ENCODE data around the gene KCNK7. TPM values are rescaled to one million over a fixed set of nuclear protein-coding genes. Genes with fewer than 3 reads are reported as not detected.
"Not testable (repeated sequence)": the region's sequence is repeated elsewhere in the genome, so short reads cannot be mapped to it uniquely, and the experiment has no call there.

The KCNK7 gene
- total RNA-seq, 1 donor, result 1.3 TPM

DNA sequence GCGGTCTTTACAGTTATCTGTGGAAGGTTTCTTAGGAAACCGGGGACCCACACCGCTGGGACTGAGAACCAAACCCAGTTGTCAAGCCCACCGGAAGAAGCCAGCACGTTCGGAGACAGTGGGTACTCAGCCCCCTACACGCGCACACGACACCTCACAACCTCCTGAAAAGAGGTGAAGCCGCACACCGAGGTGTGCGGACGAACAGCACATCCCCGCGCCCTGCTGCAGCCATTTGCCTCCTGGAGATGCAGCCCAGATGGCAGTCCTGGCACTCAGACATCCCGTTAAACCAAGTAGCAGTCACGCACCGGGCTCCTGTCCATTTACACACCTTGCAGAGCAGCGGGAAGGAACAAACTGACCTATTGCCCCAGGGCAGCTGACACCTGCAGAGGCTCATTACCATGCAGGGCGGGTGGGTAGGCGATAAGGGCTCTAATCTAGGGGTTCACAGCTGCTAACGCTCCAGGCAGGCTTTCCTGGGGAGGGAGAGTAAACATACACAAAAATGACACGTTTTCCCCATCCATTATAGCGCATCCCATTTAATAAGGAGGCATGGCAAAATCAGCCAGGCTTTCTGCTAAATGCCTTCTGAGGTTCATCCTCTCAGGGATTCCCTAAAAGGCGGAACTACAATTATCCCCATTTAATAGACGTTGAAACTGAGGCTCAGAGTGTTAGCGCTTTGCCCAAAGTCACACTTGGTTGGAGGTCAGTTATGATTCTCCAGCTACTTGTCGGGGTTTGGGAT is 20.6 kb downstream of the KCNK7 start:
- peak in 1 of 3 donors; percentile 45 for DNase-seq (ENCODE audit: low read depth in 2 of 3, low spot score in 2 of 3)

GRCh38 chr11:65574109-65574810 is 21.3 kb downstream of the KCNK7 start:
- DNase-seq (ENCODE audit: low read depth in 2 of 3, low spot score in 2 of 3), result peak; percentile 82 to 96 (median 94)

GRCh38 chr11:65573391-65574079 is 22.1 kb downstream of the KCNK7 start:
- no peak for DNase-seq (ENCODE audit: low read depth in 2 of 3, low spot score in 2 of 3)

GRCh38 chr11:65572356-65573051 is 23.1 kb downstream of the KCNK7 start, which contains the start of gene FAM89B:
FAM89B (plus strand) TSS chr11:65572538; CDS start chr11:65572670, 132 bp downstream.
- peak in 2 of 3 donors; percentile 88 to 94 for DNase-seq (ENCODE audit: low read depth in 2 of 3, low spot score in 2 of 3)

- DNase-seq (ENCODE audit: low read depth in 2 of 3, low spot score in 2 of 3), result peak in 2 of 3 donors; percentile 54 to 64
Measured at GRCh38 chr11:65571940-65572339, 23.7 kb downstream of the KCNK7 start.

DNA sequence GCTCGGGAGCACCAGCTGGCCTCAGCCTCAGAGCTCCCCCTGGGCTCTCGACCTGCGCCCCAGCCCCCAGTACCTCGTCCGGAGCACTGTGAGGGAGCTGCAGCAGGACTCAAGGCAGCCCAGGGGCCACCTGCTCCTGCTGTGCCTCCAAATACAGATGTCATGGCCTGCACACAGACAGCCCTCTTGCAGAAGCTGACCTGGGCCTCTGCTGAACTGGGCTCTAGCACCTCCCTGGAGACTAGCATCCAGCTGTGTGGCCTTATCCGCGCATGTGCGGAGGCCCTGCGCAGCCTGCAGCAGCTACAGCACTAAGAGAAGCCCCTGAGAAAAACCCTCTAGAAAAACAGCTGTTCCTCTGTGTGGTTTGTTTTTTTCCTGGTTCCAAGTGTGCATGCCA is 24.2 kb downstream of the KCNK7 start:
- DNase-seq (ENCODE audit: low read depth in 2 of 3, low spot score in 2 of 3), result no peak

GRCh38 chr11:65569973-65570918 is 25.4 kb downstream of the KCNK7 start, which contains the start of gene ZNRD2:
ZNRD2 (plus strand) TSS chr11:65570477; CDS start chr11:65570492, 15 bp downstream.
- DNase-seq (ENCODE audit: low read depth in 2 of 3, low spot score in 2 of 3), result peak; percentile 96 to 100 (median 99)

DNA sequence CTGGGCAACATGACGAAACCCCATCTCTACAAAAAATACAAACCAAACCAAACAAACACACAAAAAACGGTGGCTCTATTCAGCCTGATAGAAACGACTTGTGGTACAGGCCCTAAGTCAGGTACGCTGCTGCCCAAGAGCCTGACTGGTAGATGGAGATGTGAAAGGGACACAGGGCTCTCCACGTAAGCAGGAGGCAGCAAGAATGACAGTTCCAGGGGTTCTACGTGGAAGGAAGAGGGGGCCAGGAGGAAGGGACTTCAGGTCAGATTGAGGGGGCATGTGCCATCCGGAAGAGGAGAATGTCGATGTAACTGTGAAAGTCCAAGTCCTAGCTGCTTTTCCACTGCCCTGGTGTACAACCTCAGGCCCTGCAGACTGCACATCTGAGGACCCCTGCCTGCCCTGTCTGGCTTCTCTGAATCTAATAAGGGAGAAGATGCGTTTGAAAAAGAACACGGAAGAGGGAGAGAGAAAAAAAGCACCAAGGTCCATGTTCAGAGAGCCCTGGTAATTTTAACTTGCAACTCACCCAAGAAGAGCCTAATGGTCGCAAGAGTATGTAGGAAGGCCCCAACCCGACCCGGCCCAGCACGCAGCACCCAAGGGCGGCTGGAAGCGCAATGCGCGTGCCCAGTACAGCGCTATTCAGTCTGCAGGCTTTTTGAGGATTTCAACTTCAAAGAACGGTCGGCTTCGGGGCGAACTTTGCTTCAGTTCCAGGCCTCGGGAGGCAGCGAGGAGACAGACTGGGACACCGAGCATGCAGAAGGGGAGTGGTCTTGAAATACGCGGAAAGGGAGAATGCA is 26.2 kb downstream of the KCNK7 start:
- DNase-seq (ENCODE audit: low read depth in 2 of 3, low spot score in 2 of 3), result no peak

DNA sequence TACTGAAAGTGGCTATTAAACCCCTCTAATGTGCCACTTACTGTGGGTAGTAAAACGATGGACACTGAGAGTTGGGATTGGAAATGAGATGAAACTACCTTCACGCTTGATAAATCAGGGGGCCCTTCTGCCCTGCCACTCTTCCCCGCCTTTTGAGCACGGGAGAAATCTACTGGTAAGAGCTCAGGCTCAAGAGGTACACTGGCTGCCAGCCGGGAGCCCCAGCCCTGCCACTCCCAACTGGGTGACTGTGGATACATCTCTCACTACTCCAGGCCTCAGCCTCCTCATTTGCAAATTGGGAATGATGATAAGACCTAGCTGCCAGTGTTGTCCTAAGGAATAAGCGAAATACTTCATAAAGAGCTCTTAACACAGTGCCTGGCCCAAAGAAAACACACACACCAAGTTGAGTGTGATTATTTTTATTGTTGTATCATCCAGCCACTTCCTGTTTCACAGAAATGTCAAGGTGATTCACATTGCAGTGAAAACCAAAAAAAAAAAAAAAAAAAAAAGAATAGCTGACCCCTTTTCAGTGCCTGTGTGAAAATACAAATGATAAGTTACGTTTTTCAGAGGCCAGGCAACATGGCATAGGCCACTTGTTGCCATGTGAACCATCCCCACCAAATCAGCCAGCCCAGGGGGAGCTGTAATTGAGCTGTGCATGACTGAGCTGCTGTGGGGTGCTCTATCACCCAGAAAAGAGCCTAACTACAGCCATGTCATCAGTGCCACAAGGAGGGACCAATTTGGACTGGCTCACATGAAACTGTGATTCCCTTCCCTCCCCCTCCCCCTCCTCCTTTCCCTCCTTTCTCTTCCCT is 29.8 kb downstream of the KCNK7 start:
- DNase-seq (ENCODE audit: low read depth in 2 of 3, low spot score in 2 of 3), result no peak

GRCh38 chr11:65564879-65565559 is 30.6 kb downstream of the KCNK7 start:
- DNase-seq (ENCODE audit: low read depth in 2 of 3, low spot score in 2 of 3), result not testable (repeated sequence)

DNA sequence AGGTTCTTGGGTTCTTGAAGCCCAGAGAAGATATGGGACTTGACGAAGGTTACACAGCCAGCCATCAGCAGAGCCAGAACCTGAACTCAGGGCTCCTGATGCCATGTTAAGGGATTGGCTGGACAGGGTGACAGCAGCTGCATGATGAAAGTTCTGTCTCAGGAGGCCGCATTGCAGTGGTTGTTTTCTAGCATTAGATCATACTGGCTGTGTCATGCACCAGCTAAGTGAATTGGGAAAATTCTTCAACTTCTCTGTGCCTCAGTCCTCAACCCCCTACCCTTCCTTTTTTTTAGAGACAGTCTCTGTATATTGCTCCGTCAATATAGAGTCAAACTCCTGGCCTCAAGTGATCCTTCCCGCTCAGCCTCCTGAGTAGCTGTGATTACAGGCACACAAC is 32.0 kb downstream of the KCNK7 start:
- DNase-seq (ENCODE audit: low read depth in 2 of 3, low spot score in 2 of 3), result no peak

DNA sequence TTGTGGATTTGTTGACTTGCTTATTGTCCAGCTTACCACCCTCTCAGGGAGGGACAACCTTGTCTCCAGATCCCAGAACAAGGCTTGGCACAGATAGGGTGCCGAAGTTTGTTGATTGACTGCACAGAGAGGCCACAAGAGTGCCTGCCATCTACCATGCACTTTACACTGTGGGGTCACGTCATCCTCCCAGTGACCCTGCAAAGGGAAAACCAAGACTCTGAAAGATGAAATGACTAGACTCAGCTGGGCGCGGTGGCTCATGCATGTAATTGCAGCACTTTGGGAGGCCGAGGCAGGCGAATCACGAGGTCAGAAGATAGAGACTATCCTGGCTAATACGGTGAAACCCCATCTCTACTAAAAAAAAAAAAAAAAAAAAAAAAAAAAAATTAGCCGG is 32.8 kb downstream of the KCNK7 start:
- no peak for DNase-seq (ENCODE audit: low read depth in 2 of 3, low spot score in 2 of 3)

DNA sequence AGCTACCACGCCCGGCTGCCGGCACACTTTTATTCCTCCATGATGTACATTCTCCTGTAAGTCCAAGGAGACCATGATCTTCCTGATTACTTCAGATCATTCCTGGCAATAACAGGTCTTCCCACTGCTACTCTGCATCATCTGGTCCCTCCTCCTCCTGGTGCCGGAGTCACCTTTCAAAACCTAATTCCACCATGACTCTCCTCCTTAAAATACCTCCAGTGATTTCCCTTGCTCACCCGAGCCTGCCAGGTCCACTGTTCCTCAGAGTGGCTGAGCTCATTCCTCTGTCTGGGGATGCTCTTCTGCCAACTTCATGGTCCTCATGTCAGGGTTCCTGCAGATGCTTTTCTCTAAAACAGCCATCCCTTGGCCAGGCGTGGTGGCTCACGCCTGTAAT is 33.6 kb downstream of the KCNK7 start:
- DNase-seq (ENCODE audit: low read depth in 2 of 3, low spot score in 2 of 3), result no peak

GRCh38 chr11:65560555-65561418 is 34.8 kb downstream of the KCNK7 start:
- DNase-seq (ENCODE audit: low read depth in 2 of 3, low spot score in 2 of 3), result no peak

DNA sequence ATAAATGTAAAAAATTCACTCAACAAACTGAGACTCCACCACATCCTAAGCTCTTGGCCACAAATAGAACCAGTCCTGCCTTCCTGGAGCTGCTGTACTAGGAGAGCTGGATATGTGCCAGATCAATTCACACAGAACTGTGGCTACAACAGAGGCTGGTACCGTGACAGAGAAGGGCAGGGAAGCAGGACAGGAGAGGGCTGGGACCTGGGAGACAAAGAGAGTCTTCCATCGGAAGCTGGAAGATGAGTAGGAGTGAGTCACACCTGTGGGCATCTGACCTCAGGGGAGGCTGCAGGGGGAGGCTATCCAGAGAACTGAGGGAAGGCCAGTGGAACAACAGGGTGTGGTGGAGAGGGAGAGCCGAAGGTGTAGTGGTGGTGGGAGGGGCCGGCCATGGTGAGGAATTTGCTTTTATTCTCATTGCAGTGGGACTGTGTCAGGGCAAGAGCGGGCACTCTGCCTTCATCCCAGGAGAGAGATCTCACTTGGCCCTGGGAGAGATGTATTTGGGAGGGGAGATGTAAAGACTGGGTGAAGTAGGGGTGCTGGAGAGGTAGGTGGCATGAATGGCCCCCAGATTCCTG is 35.6 kb downstream of the KCNK7 start:
- no peak for DNase-seq (ENCODE audit: low read depth in 2 of 3, low spot score in 2 of 3)

DNA sequence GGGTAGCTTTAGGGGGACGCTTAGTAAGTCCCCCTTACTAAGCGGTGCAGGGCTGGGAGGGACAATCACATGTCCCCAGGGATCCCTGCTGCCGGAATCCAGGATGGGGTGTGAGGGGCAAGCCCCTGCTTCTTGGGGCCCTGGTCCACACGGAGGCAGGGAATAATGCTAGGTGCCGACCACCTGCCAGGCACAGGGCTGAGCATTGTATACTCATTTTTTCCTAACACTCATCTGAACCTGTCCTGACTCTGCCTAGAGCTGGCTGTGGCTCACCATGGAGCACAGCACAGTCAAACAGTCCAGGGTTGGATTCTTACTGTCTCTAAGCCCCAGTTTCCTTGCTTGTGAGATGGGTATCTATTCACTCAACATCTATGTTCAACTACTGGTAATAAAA is 36.1 kb downstream of the KCNK7 start:
- DNase-seq (ENCODE audit: low read depth in 2 of 3, low spot score in 2 of 3), result no peak

Data from hematopoietic multipotent progenitor cell (in vitro differentiated cells).